Hepatocyte (in vitro differentiated cells): ENCODE measurements around the gene ZNF519.

Source experiments
- CTCF ChIP-seq: fragments of 200-600 bp; sonication (generic); IDR thresholded peaks from 2 replicates; pipeline ENCODE4 v1.5.1; 2016; ENCODE audit warnings: antibody characterized with exemption, mild to moderate bottlenecking; ENCODE audit not compliant: poor library complexity
- EZH2 ChIP-seq: fragments of 200-600 bp; sonication (generic); IDR thresholded peaks from 2 replicates; pipeline ENCODE4 v1.6.1; 2016; ENCODE audit warnings: antibody characterized with exemption, mild to moderate bottlenecking, borderline replicate concordance
- EZH2phosphoT487 ChIP-seq: fragments of 200-600 bp; sonication (generic); IDR thresholded peaks from one replicate; pipeline ENCODE4 v1.6.1; 2018; ENCODE audit warnings: antibody characterized with exemption, mild to moderate bottlenecking, low read depth, moderate library complexity; ENCODE audit not compliant: unreplicated experiment, severe bottlenecking

- TF ChIP-seq EZH2phosphoT487 (no peak), CTCF (no peak), EZH2 (no peak)
Observed at GRCh38 chr18:14098428-14098827, 33.8 kb downstream of the ZNF519 start.
